ENCODE results near the gene POC1A.

Gene POC1A

GRCh38 chr3:52149021-52149420, 5.2 kb downstream of the POC1A start:
- no peaks in the 10 kb centered on the region for H3K9me3 Mint-ChIP-seq
- DNase-seq (ENCODE audit: low spot score in 2 of 2) (no peak), ATAC-seq (no peak)
- no peaks in the 10 kb centered on the region for H3K36me3 Mint-ChIP-seq
- no peak overlapping the region for H3K27ac Mint-ChIP-seq
- no peak overlapping the region for H3K4me3 Mint-ChIP-seq
- peaks cover 23% of the 10 kb centered on the region for H3K4me1 Mint-ChIP-seq

GRCh38 chr3:52147804-52148203, 6.4 kb downstream of the POC1A start:
- Mint-ChIP-seq H3K4me3 (no peak overlapping the region), H3K9me3 (no peaks in the 10 kb centered on the region), H3K36me3 (no peaks in the 10 kb centered on the region), H3K4me1 (peaks cover 16% of the 10 kb centered on the region), H3K27ac (no peak overlapping the region)
- DNase-seq (ENCODE audit: low spot score in 2 of 2) (no peak), ATAC-seq (no peak)

- no peak overlapping the region for H3K27ac Mint-ChIP-seq
- H3K9me3 Mint-ChIP-seq = no peaks in the 10 kb centered on the region
- ATAC-seq (no peak), DNase-seq (ENCODE audit: low spot score in 2 of 2) (no peak)
- peaks cover 16% of the 10 kb centered on the region for H3K4me1 Mint-ChIP-seq
- H3K36me3 Mint-ChIP-seq = no peaks in the 10 kb centered on the region
- H3K4me3 Mint-ChIP-seq = no peak overlapping the region
Observed at GRCh38 chr3:52146811-52147210, 7.4 kb downstream of the POC1A start.

- H3K4me1 Mint-ChIP-seq = peaks cover 16% of the 10 kb centered on the region
- no peak overlapping the region for H3K27ac Mint-ChIP-seq
- H3K36me3 Mint-ChIP-seq = no peaks in the 10 kb centered on the region
- DNase-seq (ENCODE audit: low spot score in 2 of 2) (no peak), ATAC-seq (no peak)
- H3K9me3 Mint-ChIP-seq = no peaks in the 10 kb centered on the region
- H3K4me3 Mint-ChIP-seq = no peak overlapping the region
Observed at GRCh38 chr3:52146189-52146588, 8.0 kb downstream of the POC1A start.

GRCh38 chr3:52145736-52146110, 8.5 kb downstream of the POC1A start:
- Mint-ChIP-seq H3K4me3 (no peak overlapping the region), H3K36me3 (no peaks in the 10 kb centered on the region), H3K4me1 (peaks cover 16% of the 10 kb centered on the region), H3K9me3 (no peaks in the 10 kb centered on the region), H3K27ac (no peak overlapping the region)
- ATAC-seq (no peak), DNase-seq (ENCODE audit: low spot score in 2 of 2) (no peak)

- Mint-ChIP-seq H3K4me1 (peaks cover 16% of the 10 kb centered on the region), H3K36me3 (no peaks in the 10 kb centered on the region), H3K4me3 (no peak overlapping the region), H3K9me3 (no peaks in the 10 kb centered on the region), H3K27ac (no peak overlapping the region)
- DNase-seq (ENCODE audit: low spot score in 2 of 2) (no peak), ATAC-seq (no peak)
Observed at GRCh38 chr3:52144796-52145735, 9.2 kb downstream of the POC1A start.

- Mint-ChIP-seq H3K36me3 (no peaks in the 10 kb centered on the region), H3K4me1 (peaks cover 16% of the 10 kb centered on the region), H3K9me3 (no peaks in the 10 kb centered on the region), H3K4me3 (no peak overlapping the region), H3K27ac (peak overlapping the region; percentile 30)
- peak; percentile 88 for ATAC-seq
- peak; percentile 74 to 86 for DNase-seq (ENCODE audit: low spot score in 2 of 2)
Observed at GRCh38 chr3:52144034-52144795, 10.0 kb downstream of the POC1A start.

- Mint-ChIP-seq H3K9me3 (no peaks in the 10 kb centered on the region), H3K27ac (peak overlapping the region; percentile 30), H3K4me3 (no peak overlapping the region), H3K36me3 (no peaks in the 10 kb centered on the region), H3K4me1 (peaks cover 16% of the 10 kb centered on the region)
- DNase-seq (ENCODE audit: low spot score in 2 of 2) (no peak), ATAC-seq (no peak)
Observed at GRCh38 chr3:52143616-52144015, 10.6 kb downstream of the POC1A start.

GRCh38 chr3:52143156-52143555, 11.1 kb downstream of the POC1A start:
- H3K27ac Mint-ChIP-seq = peak overlapping the region; percentile 30
- no peak overlapping the region for H3K4me3 Mint-ChIP-seq
- H3K4me1 Mint-ChIP-seq = peaks cover 16% of the 10 kb centered on the region
- H3K9me3 Mint-ChIP-seq = no peaks in the 10 kb centered on the region
- ATAC-seq (no peak), DNase-seq (ENCODE audit: low spot score in 2 of 2) (no peak)
- no peaks in the 10 kb centered on the region for H3K36me3 Mint-ChIP-seq

GRCh38 chr3:52141751-52142150, 12.5 kb downstream of the POC1A start:
- Mint-ChIP-seq H3K4me3 (no peak overlapping the region), H3K4me1 (peaks cover 16% of the 10 kb centered on the region), H3K36me3 (no peaks in the 10 kb centered on the region), H3K9me3 (no peaks in the 10 kb centered on the region), H3K27ac (no peak overlapping the region)
- no peak for DNase-seq (ENCODE audit: low spot score in 2 of 2)
- no peak for ATAC-seq

GRCh38 chr3:52140769-52141168, 13.5 kb downstream of the POC1A start:
- no peak overlapping the region for H3K27ac Mint-ChIP-seq
- DNase-seq (ENCODE audit: low spot score in 2 of 2) (no peak), ATAC-seq (no peak)
- H3K4me3 Mint-ChIP-seq = no peak overlapping the region
- H3K9me3 Mint-ChIP-seq = no peaks in the 10 kb centered on the region
- peaks cover 16% of the 10 kb centered on the region for H3K4me1 Mint-ChIP-seq
- no peaks in the 10 kb centered on the region for H3K36me3 Mint-ChIP-seq

- Mint-ChIP-seq H3K9me3 (no peaks in the 10 kb centered on the region), H3K36me3 (no peaks in the 10 kb centered on the region), H3K4me3 (no peak overlapping the region), H3K4me1 (peaks cover 12% of the 10 kb centered on the region), H3K27ac (no peak overlapping the region)
- ATAC-seq (no peak), DNase-seq (ENCODE audit: low spot score in 2 of 2) (no peak)
Observed at GRCh38 chr3:52140000-52140399, 14.2 kb downstream of the POC1A start.

GRCh38 chr3:52137311-52137710, 16.9 kb downstream of the POC1A start:
- no peak for ATAC-seq
- no peaks in the 10 kb centered on the region for H3K36me3 Mint-ChIP-seq
- no peak overlapping the region for H3K4me3 Mint-ChIP-seq
- no peak for DNase-seq (ENCODE audit: low spot score in 2 of 2)
- peaks cover 4% of the 10 kb centered on the region for H3K4me1 Mint-ChIP-seq
- H3K27ac Mint-ChIP-seq = no peak overlapping the region
- H3K9me3 Mint-ChIP-seq = no peaks in the 10 kb centered on the region

GRCh38 chr3:52136513-52136912, 17.7 kb downstream of the POC1A start:
- DNase-seq (ENCODE audit: low spot score in 2 of 2) = no peak
- peaks cover 4% of the 10 kb centered on the region for H3K4me1 Mint-ChIP-seq
- no peak overlapping the region for H3K4me3 Mint-ChIP-seq
- no peaks in the 10 kb centered on the region for H3K9me3 Mint-ChIP-seq
- ATAC-seq = no peak
- H3K36me3 Mint-ChIP-seq = no peaks in the 10 kb centered on the region
- peak overlapping the region; percentile 33 for H3K27ac Mint-ChIP-seq

- peak overlapping the region; percentile 87 for H3K27ac Mint-ChIP-seq
- no peak overlapping the region for H3K4me3 Mint-ChIP-seq
- H3K4me1 Mint-ChIP-seq = peaks cover 4% of the 10 kb centered on the region
- no peaks in the 10 kb centered on the region for H3K36me3 Mint-ChIP-seq
- no peaks in the 10 kb centered on the region for H3K9me3 Mint-ChIP-seq
- DNase-seq (ENCODE audit: low spot score in 2 of 2) (no peak), ATAC-seq (no peak)
Observed at GRCh38 chr3:52135332-52135731, 18.9 kb downstream of the POC1A start.

GRCh38 chr3:52134761-52135160, 19.5 kb downstream of the POC1A start:
- no peak overlapping the region for H3K4me3 Mint-ChIP-seq
- H3K4me1 Mint-ChIP-seq = peaks cover 4% of the 10 kb centered on the region
- H3K36me3 Mint-ChIP-seq = no peaks in the 10 kb centered on the region
- no peaks in the 10 kb centered on the region for H3K9me3 Mint-ChIP-seq
- DNase-seq (ENCODE audit: low spot score in 2 of 2) (no peak), ATAC-seq (no peak)
- H3K27ac Mint-ChIP-seq = peak overlapping the region; percentile 87
